MM.1S (cell line): Measurements from ENCODE around the gene GAB2.

Source experiments
- DNase-seq: peaks from one replicate; pipeline ENCODE4 v3.0.0-alpha.2; 2015
- H2AFZ ChIP-seq: fragments of 300-600 bp; sonication (generic); 2 replicates; pipeline ENCODE4 v1.6.0; 2016; ENCODE audit warnings: antibody characterized with exemption, low read length
- H3F3A ChIP-seq: fragments of 300-600 bp; sonication (generic); 2 replicates; pipeline ENCODE4 v1.6.1; 2016; ENCODE audit warnings: mild to moderate bottlenecking, antibody characterized with exemption, low read length, moderate library complexity, mixed read lengths; ENCODE audit not compliant: insufficient read depth
- H3K27ac ChIP-seq: fragments of 300-600 bp; sonication (generic); 2 replicates; pipeline ENCODE4 v1.5.1; 2016; ENCODE audit warnings: mild to moderate bottlenecking, low read length
- H3K27me3 ChIP-seq: fragments of 300-600 bp; sonication (generic); replicated peaks from 2 replicates; pipeline ENCODE4 v1.6.0; 2016; ENCODE audit warnings: low read length; ENCODE audit not compliant: insufficient read depth
- H3K36me3 ChIP-seq: fragments of 300-600 bp; sonication (generic); replicated peaks from 2 replicates; pipeline ENCODE4 v1.6.1; 2016; ENCODE audit warnings: mild to moderate bottlenecking, low read length, mixed read lengths; ENCODE audit not compliant: insufficient read depth
- H3K4me1 ChIP-seq: fragments of 300-600 bp; sonication (generic); 2 replicates; pipeline ENCODE4 v1.6.1; 2016; ENCODE audit warnings: low read length, mixed read lengths
- H3K4me2 ChIP-seq: fragments of 300-600 bp; sonication (generic); 2 replicates; pipeline ENCODE4 v1.6.0; 2016; ENCODE audit warnings: low read depth, low read length
- H3K4me3 ChIP-seq: fragments of 300-600 bp; sonication (generic); 2 replicates; pipeline ENCODE4 v1.5.1; 2016; ENCODE audit warnings: low read length, mixed read lengths
- H3K79me2 ChIP-seq: fragments of 300-600 bp; sonication (generic); 2 replicates; pipeline ENCODE4 v1.6.1; 2016; ENCODE audit warnings: mixed run types, low read length, mixed read lengths
- H3K9ac ChIP-seq: fragments of 300-600 bp; sonication (generic); 2 replicates; pipeline ENCODE4 v1.6.1; 2016; ENCODE audit warnings: low read length, mixed read lengths
- H3K9me2 ChIP-seq: fragments of 300-600 bp; sonication (generic); replicated peaks from 2 replicates; pipeline ENCODE4 v1.6.1; 2016; ENCODE audit warnings: mild to moderate bottlenecking, low read length, mixed read lengths; ENCODE audit not compliant: insufficient read depth
- H3K9me3 ChIP-seq: fragments of 300-600 bp; sonication (generic); replicated peaks from 2 replicates; pipeline ENCODE4 v1.6.1; 2016; ENCODE audit warnings: mild to moderate bottlenecking, low read length, mixed read lengths; ENCODE audit not compliant: insufficient read depth
- H4K20me1 ChIP-seq: fragments of 300-600 bp; sonication (generic); 2 replicates; pipeline ENCODE4 v1.6.1; 2016; ENCODE audit warnings: mild to moderate bottlenecking, low read length, moderate library complexity, mixed read lengths; ENCODE audit not compliant: insufficient read depth
- CTCF ChIP-seq: fragments of 300-600 bp; sonication (generic); IDR thresholded peaks from 2 replicates; pipeline ENCODE4 v1.5.1; 2016; ENCODE audit warnings: antibody characterized with exemption, low read length, mixed read lengths
- EZH2 ChIP-seq: fragments of 300-600 bp; sonication (generic); optimal IDR thresholded peaks from 2 replicates; pipeline ENCODE3; 2017; ENCODE audit warnings: low read depth, mild to moderate bottlenecking, antibody characterized with exemption, low read length, mixed read lengths
- EZH2phosphoT487 ChIP-seq: fragments of 300-600 bp; sonication (generic); IDR thresholded peaks from 2 replicates; pipeline ENCODE4 v1.6.1; 2018; ENCODE audit warnings: antibody characterized with exemption, low read length

Gene GAB2

GRCh38 chr11:78386215-78386941 is 31.2 kb downstream of the GAB2 start:
- H3K9me3 ChIP-seq: no peaks in the 10 kb centered on the region

GRCh38 chr11:78385205-78385604 is 32.4 kb downstream of the GAB2 start:
- no peaks in the 10 kb centered on the region for H3K79me2 ChIP-seq
- no peak overlapping the region for H3K4me2 ChIP-seq
- no peaks in the 10 kb centered on the region for H3F3A ChIP-seq
- H3K4me3 ChIP-seq: no peak overlapping the region
- H3K27me3 ChIP-seq: no peaks in the 10 kb centered on the region
- no peak overlapping the region for H3K9ac ChIP-seq
- no peaks in the 10 kb centered on the region for H3K36me3 ChIP-seq
- no peak for TF ChIP-seq CTCF
- no peak for TF ChIP-seq EZH2phosphoT487
- TF ChIP-seq EZH2: no peak
- no peaks in the 10 kb centered on the region for H4K20me1 ChIP-seq
- no peak overlapping the region for H2AFZ ChIP-seq
- no peaks in the 10 kb centered on the region for H3K4me1 ChIP-seq
- DNase-seq: no peak
- H3K9me2 ChIP-seq: no peaks in the 10 kb centered on the region
- no peak overlapping the region for H3K27ac ChIP-seq
- H3K9me3 ChIP-seq: no peaks in the 10 kb centered on the region

More at GRCh38 chr11:78386215-78386941, 31.2 kb downstream of the GAB2 start:
- Histone ChIP-seq H3F3A (no peaks in the 10 kb centered on the region), H3K27ac (no peak overlapping the region), H3K36me3 (no peaks in the 10 kb centered on the region), H3K9ac (no peak overlapping the region), H3K4me2 (no peak overlapping the region), H3K27me3 (no peaks in the 10 kb centered on the region), H2AFZ (no peak overlapping the region), H3K9me2 (no peaks in the 10 kb centered on the region), H4K20me1 (no peaks in the 10 kb centered on the region), H3K4me3 (no peak overlapping the region), H3K4me1 (no peaks in the 10 kb centered on the region), H3K79me2 (no peaks in the 10 kb centered on the region)
- TF ChIP-seq EZH2: no peak
- no peak for TF ChIP-seq CTCF
- no peak for TF ChIP-seq EZH2phosphoT487
- DNase-seq: no peak

GRCh38 chr11:78384231-78384630 is 33.4 kb downstream of the GAB2 start:
- DNase-seq: no peak
- H2AFZ ChIP-seq: no peak overlapping the region
- no peaks in the 10 kb centered on the region for H3F3A ChIP-seq
- H3K4me1 ChIP-seq: 0 out of 2 replicates have a peak, but pooled peaks cover 5% of the 10 kb centered on the region
- H4K20me1 ChIP-seq: no peaks in the 10 kb centered on the region
- no peaks in the 10 kb centered on the region for H3K79me2 ChIP-seq
- no peaks in the 10 kb centered on the region for H3K27me3 ChIP-seq
- no peak overlapping the region for H3K4me3 ChIP-seq
- H3K27ac ChIP-seq: no peak overlapping the region
- H3K9ac ChIP-seq: no peak overlapping the region
- no peaks in the 10 kb centered on the region for H3K36me3 ChIP-seq
- TF ChIP-seq CTCF (no peak), EZH2 (no peak), EZH2phosphoT487 (no peak)
- H3K9me3 ChIP-seq: no peaks in the 10 kb centered on the region
- H3K9me2 ChIP-seq: no peaks in the 10 kb centered on the region
- H3K4me2 ChIP-seq: no peak overlapping the region
